ENCODE data around the gene TLR1.
A peak's percentile ranks its signal among the peaks of the same experiment; 100 is the strongest.

Gene TLR1

DNA sequence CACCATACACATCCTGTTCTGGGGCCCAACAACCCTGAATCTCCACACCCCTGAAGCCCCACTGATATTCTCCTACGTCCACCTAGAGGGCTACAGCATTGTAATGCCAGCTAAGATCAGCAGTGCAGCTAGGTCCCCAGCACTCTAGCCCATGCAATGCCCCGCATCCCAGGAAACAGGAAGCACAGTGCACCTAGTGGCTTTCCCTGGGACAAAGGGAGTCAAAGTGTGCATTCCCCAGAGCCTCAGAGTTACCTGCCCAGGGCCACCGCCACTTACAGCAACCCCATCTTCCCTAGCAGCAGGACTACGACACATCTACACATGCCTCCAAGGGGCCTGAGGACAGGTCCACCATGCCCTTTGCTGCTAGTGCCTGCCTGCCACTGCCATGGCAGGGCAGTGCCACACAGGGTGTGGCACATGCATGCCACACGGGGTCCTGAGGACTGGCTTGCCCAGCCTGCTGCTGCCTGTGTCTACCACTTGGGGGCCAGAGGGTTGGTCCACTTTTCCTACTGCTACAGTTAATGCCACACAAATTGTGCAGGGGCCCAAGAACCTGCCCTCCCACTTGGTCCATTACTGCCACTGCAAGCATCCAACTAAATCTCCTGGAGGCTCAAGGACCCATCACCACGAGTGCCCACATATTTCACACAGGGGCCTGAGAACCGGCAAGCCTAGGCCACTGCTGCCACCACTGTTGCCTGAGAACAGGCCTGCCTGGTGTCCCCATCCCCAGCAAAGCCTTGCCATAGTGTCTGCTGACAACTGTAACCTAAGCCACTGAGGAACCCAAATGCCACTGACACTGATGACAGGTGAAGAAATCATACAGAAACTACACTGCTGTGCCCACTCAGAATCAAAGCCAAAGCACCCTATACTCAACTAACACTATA is 28.3 kb upstream of the TLR1 start:
- DNase-seq (ENCODE audit: extremely low read depth, insufficient read length) = no peak
- no peak overlapping the region for H3K4me3 ChIP-seq (replicated peaks; ENCODE audit: low read depth, low read length)
- no peaks in the 10 kb centered on the region for H3K27me3 ChIP-seq (replicated peaks; ENCODE audit: control insufficient read depth, insufficient read depth, low read length)
- TF ChIP-seq, protein P1, sequence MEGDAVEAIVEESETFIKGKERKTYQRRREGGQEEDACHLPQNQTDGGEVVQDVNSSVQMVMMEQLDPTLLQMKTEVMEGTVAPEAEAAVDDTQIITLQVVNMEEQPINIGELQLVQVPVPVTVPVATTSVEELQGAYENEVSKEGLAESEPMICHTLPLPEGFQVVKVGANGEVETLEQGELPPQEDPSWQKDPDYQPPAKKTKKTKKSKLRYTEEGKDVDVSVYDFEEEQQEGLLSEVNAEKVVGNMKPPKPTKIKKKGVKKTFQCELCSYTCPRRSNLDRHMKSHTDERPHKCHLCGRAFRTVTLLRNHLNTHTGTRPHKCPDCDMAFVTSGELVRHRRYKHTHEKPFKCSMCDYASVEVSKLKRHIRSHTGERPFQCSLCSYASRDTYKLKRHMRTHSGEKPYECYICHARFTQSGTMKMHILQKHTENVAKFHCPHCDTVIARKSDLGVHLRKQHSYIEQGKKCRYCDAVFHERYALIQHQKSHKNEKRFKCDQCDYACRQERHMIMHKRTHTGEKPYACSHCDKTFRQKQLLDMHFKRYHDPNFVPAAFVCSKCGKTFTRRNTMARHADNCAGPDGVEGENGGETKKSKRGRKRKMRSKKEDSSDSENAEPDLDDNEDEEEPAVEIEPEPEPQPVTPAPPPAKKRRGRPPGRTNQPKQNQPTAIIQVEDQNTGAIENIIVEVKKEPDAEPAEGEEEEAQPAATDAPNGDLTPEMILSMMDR (IDR thresholded peaks at IDR 0.05; ENCODE audit: insufficient read depth, low read length, poor library complexity, severe bottlenecking) = peak; percentile 29
- no peaks in the 10 kb centered on the region for H3K36me3 ChIP-seq (ENCODE audit: control insufficient read depth, insufficient read depth, low read length)

- H3K27me3 ChIP-seq (replicated peaks; ENCODE audit: control insufficient read depth, insufficient read depth, low read length) = no peaks in the 10 kb centered on the region
- H3K36me3 ChIP-seq (ENCODE audit: control insufficient read depth, insufficient read depth, low read length) = no peaks in the 10 kb centered on the region
- DNase-seq (ENCODE audit: extremely low read depth, insufficient read length) = no peak
- TF ChIP-seq, protein P1 (IDR thresholded peaks at IDR 0.05; ENCODE audit: insufficient read depth, low read length, poor library complexity, severe bottlenecking) = no peak
- no peak overlapping the region for H3K4me3 ChIP-seq (replicated peaks; ENCODE audit: low read depth, low read length)
These were observed 27.6 kb upstream of the TLR1 start for GRCh38 chr4:38832206-38832605.

GRCh38 chr4:38831653-38832052 is 27.1 kb upstream of the TLR1 start:
- no peaks in the 10 kb centered on the region for H3K36me3 ChIP-seq (ENCODE audit: control insufficient read depth, insufficient read depth, low read length)
- no peaks in the 10 kb centered on the region for H3K27me3 ChIP-seq (replicated peaks; ENCODE audit: control insufficient read depth, insufficient read depth, low read length)
- no peak for DNase-seq (ENCODE audit: extremely low read depth, insufficient read length)
- no peak overlapping the region for H3K4me3 ChIP-seq (replicated peaks; ENCODE audit: low read depth, low read length)
- TF ChIP-seq, protein P1 (IDR thresholded peaks at IDR 0.05; ENCODE audit: insufficient read depth, low read length, poor library complexity, severe bottlenecking) = no peak

DNA sequence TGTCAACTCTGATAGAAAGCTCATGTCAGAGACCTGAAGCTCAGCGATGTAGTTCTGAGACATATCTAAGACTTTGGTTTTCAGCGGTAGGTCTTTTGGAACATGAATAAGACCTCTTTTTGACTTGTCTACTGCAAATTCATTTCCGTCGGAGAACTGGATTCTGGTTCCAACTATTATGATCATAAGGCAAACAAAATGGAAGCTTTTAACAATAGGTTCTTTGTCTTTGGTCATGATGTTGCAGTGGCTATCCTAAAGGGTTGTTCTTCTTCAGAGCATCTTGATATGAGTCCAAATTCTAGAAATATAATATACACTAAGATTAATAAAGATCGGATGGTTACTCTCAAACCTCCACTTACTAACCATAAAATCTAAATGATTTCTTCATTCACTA is 24.6 kb upstream of the TLR1 start:
- TF ChIP-seq, protein P1 (IDR thresholded peaks at IDR 0.05; ENCODE audit: insufficient read depth, low read length, poor library complexity, severe bottlenecking) = no peak
- no peaks in the 10 kb centered on the region for H3K27me3 ChIP-seq (replicated peaks; ENCODE audit: control insufficient read depth, insufficient read depth, low read length)
- no peak overlapping the region for H3K4me3 ChIP-seq (replicated peaks; ENCODE audit: low read depth, low read length)
- no peaks in the 10 kb centered on the region; the same call in 1 of the 2 replicates for H3K36me3 ChIP-seq (ENCODE audit: control insufficient read depth, insufficient read depth, low read length)
- DNase-seq (ENCODE audit: extremely low read depth, insufficient read length) = no peak

GRCh38 chr4:38823766-38824165 is 19.2 kb upstream of the TLR1 start:
- no peaks in the 10 kb centered on the region; the same call in 1 of the 2 replicates for H3K36me3 ChIP-seq (ENCODE audit: control insufficient read depth, insufficient read depth, low read length)
- TF ChIP-seq, protein P1 (IDR thresholded peaks at IDR 0.05; ENCODE audit: insufficient read depth, low read length, poor library complexity, severe bottlenecking) = no peak
- H3K27me3 ChIP-seq (replicated peaks; ENCODE audit: control insufficient read depth, insufficient read depth, low read length) = no peaks in the 10 kb centered on the region
- DNase-seq (ENCODE audit: extremely low read depth, insufficient read length) = no peak
- H3K4me3 ChIP-seq (replicated peaks; ENCODE audit: low read depth, low read length) = no peak overlapping the region
